Breast epithelium (tissue), 4 donors: Measurements from ENCODE around the gene POLN. TPM values are rescaled to one million over a fixed set of nuclear protein-coding genes. Genes with fewer than 3 reads are reported as not detected.

Experiments used
- DNase-seq, 2 donors: peaks; one replicate each; pipeline ENCODE4 v3.0.0-alpha.2; 2019; ENCODE audit warnings: low spot score in 2 of 2
- H3K27ac ChIP-seq, 2 donors: fragments of 200-600 bp; sonication (generic) in 1 of 2; one replicate each; pipeline ENCODE4 v1.5.1; 2016 to 2019; ENCODE audit warnings: mild to moderate bottlenecking in 1 of 2
- H3K27me3 ChIP-seq, 2 donors: fragments of 200-600 bp; sonication (generic) in 1 of 2; one replicate each; pipeline versions ENCODE4 v1.5.1 to v1.6.0; 2017 to 2019; ENCODE audit warnings: control low read depth in 1 of 2, mild to moderate bottlenecking in 1 of 2
- H3K36me3 ChIP-seq: fragments of 200-600 bp; one replicate; pipeline ENCODE4 v1.5.1; 2019
- H3K4me1 ChIP-seq, 2 donors: fragments of 200-600 bp; sonication (generic); one replicate each; pipeline ENCODE4 v1.5.1; 2016 to 2019; ENCODE audit warnings: control low read depth in 1 of 2
- H3K4me3 ChIP-seq, 3 donors: fragments of 200-600 bp; sonication (generic); 1 replicate in 2 of 3; 2 replicates in 1 of 3; pipeline ENCODE4 v1.5.1; 2016 to 2019; ENCODE audit warnings: mild to moderate bottlenecking in 3 of 3, moderate library complexity in 2 of 3
- H3K9me3 ChIP-seq, 2 donors: fragments of 200-600 bp; sonication (generic) in 1 of 2; one replicate each; pipeline ENCODE4 v1.5.1; 2016 to 2019; ENCODE audit warnings: control low read depth in 1 of 2
- POLR2A ChIP-seq: fragments of 450-650 bp; IDR thresholded peaks from one replicate; pipeline ENCODE4 v1.6.1; 2016; ENCODE audit warnings: antibody characterized with exemption, mild to moderate bottlenecking, moderate library complexity
- POLR2AphosphoS5 ChIP-seq, 3 donors: sonication (generic); formaldehyde crosslinking; IDR thresholded peaks; one replicate each; pipeline ENCODE4 v1.6.1; 2017; ENCODE audit warnings: antibody characterized with exemption in 3 of 3
- intact Hi-C: fragments of 100-400 bp; cut with DNase I; formaldehyde crosslinking; loops from one replicate; pipeline ENCODE4 v1.15.1; 2023; ENCODE audit warnings: low total_unique reads
- total RNA-seq, 3 donors: library from RNA; depleted of rRNA; stranded (reverse); fragments of >200 nt; gene quantifications; one replicate each; pipeline ENCODE4 v1.1.0, GENCODE V29; 2016
- TF ChIP-seq, protein P1 (sequence below), 3 donors: fragments of 450-650 bp; IDR thresholded peaks; one replicate each; pipeline ENCODE4 v1.5.1; 2016 to 2017; ENCODE audit warnings: antibody characterized with exemption in 3 of 3, mild to moderate bottlenecking in 3 of 3, moderate library complexity in 3 of 3

POLN gene
- total RNA-seq, 3 donors from 2014 or later: 3.3 to 4.7 (median 4.3) TPM

DNA sequence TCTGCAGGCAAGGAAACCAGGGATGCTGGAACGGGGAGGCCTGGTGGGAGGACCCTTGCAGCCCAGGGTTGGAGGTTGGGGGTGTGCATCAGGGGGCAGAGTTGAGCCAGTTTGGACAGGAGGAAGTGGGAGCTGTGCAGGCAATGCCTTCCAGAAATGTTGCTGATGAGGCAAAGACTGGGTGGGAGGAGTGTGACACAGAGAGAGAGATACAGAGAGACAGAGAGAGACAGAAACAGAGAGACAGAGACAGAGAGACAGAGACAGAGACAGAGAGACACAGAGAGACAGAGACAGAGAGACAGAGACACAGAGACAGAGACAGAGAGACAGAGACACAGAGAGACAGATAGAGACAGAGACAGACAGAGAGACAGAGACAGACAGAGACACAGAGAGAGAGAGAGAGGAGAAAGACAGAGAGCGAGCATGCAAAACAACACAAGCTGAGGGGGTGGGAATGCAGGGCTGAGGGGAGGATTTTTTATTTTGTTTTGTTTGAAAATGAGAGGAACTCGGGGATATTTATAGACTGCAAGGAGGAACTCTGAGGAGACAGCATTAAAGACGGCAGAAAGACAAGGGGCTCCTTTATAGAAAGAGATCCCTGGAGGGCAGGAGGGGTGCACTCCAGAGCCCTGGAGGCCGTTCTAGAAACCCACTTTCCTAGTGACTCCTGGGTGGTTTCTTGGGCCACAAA lies 1.9 kb upstream of the POLN start:
- DNase-seq: peak in 1 of 2 donors; percentile 36
- peak overlapping the region; percentile 29 to 54 for H3K27ac ChIP-seq
- TF ChIP-seq, protein P1, sequence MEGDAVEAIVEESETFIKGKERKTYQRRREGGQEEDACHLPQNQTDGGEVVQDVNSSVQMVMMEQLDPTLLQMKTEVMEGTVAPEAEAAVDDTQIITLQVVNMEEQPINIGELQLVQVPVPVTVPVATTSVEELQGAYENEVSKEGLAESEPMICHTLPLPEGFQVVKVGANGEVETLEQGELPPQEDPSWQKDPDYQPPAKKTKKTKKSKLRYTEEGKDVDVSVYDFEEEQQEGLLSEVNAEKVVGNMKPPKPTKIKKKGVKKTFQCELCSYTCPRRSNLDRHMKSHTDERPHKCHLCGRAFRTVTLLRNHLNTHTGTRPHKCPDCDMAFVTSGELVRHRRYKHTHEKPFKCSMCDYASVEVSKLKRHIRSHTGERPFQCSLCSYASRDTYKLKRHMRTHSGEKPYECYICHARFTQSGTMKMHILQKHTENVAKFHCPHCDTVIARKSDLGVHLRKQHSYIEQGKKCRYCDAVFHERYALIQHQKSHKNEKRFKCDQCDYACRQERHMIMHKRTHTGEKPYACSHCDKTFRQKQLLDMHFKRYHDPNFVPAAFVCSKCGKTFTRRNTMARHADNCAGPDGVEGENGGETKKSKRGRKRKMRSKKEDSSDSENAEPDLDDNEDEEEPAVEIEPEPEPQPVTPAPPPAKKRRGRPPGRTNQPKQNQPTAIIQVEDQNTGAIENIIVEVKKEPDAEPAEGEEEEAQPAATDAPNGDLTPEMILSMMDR (IDR thresholded peaks at IDR 0.05): no peak
- TF ChIP-seq POLR2AphosphoS5 (IDR thresholded peaks at IDR 0.05) (no peak), POLR2A (no peak)
- H3K27me3 ChIP-seq: no peaks in the 10 kb centered on the region
- no peaks in the 10 kb centered on the region for H3K9me3 ChIP-seq
- peaks cover 2% of the 10 kb centered on the region for H3K36me3 ChIP-seq
- intact Hi-C loops: no loop called here
- H3K4me1 ChIP-seq: peaks cover 0 to 16% of the 10 kb centered on the region in 2 donors
- H3K4me3 ChIP-seq: no peak overlapping the region

DNA sequence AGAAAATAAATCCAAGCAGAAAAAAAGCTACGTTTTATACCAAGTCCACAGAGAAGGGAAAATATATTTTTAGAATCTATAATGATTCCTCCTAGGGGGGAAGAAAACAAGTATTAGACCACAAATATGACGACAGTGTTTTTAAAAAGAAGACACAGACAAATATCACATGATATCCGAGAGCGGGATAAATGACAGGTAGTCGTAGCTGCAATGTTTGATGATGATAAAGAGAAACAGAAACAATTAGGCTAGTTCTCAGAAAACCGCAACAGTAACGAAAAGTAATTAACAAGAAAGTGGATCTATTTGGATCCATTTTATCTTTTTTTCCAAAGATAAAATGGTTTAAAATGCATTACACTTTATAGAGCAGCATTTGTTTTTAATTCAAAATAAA lies 918 bp downstream of the POLN start:
- Histone ChIP-seq H3K9me3 (no peaks in the 10 kb centered on the region), H3K4me1 (peaks cover 0 to 16% of the 10 kb centered on the region in 2 donors), H3K4me3 (peak overlapping the region; percentile 81 to 96 (median 96)), H3K27me3 (no peaks in the 10 kb centered on the region), H3K27ac (peak overlapping the region; percentile 66 to 69), H3K36me3 (peaks cover 9% of the 10 kb centered on the region)
- intact Hi-C loops: no loop called here
- DNase-seq: no peak
- no peak for TF ChIP-seq POLR2A
- TF ChIP-seq POLR2AphosphoS5 (IDR thresholded peaks at IDR 0.05): no peak
- TF ChIP-seq, protein P1 (IDR thresholded peaks at IDR 0.05): no peak

DNA sequence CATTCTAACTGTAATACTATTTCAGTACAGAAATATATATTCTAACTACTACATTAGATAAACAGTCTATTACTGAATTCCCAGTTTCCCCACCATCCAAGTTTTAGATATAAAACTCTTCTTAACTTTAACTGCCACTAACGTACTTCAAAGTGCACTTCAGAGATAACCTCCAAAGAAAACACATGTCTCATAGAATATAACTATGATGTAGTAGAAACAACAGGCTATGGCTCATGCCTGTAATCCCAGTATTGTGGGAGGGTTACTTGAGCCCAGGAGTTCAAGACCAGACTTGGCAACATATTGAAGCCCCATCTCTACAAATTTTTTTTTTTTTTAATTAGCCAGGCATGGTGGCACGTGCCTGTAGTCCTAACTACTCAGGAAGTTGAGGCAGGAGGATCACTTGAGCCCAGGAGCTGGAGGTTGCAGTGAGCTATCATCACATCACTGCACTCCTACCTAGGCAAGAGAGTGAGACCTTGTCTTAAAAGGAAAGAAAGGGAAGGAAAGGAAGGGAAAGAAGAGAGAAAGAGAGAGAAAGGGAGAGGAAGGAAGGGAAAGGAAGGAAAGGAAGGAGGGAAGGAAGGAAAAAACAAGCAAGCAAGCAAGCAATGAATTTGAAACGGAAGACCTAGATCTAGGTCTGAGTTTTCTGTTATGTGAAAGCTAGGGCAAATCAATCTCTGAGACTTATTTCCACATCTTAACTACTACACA lies 4.8 kb downstream of the POLN start:
- no peak for DNase-seq
- Histone ChIP-seq H3K4me3 (no peak overlapping the region), H3K27me3 (no peaks in the 10 kb centered on the region), H3K27ac (no peak overlapping the region), H3K9me3 (no peaks in the 10 kb centered on the region), H3K36me3 (peaks cover 15% of the 10 kb centered on the region), H3K4me1 (peaks cover 0 to 16% of the 10 kb centered on the region in 2 donors)
- intact Hi-C loops: no loop called here
- TF ChIP-seq, protein P1 (IDR thresholded peaks at IDR 0.05): no peak
- TF ChIP-seq POLR2A (no peak), POLR2AphosphoS5 (IDR thresholded peaks at IDR 0.05) (no peak)

DNA sequence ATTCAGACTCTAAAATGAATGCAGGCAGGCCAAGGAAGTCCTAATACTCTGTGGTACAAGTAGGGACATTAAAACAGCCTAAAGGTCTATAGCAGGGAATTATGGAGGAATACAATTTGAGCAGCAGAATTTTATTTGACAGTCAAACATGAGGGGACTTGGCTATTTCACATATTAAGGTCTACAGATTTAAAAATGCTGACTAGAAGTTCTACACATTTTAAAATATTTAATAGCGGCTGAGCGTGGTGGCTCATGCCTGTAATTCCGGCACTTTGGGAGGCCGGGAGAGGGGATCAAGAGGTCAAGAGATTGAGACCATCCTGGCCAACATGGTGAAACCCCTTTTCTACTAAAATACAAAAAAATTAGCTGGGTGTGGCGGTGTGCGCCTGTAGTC lies 10.8 kb downstream of the POLN start:
- Histone ChIP-seq H3K27ac (no peak overlapping the region), H3K27me3 (no peaks in the 10 kb centered on the region), H3K9me3 (no peaks in the 10 kb centered on the region), H3K4me1 (no peaks in the 10 kb centered on the region), H3K36me3 (peaks cover 15% of the 10 kb centered on the region), H3K4me3 (no peak overlapping the region)
- no peak for DNase-seq
- intact Hi-C loops: no loop called here
- TF ChIP-seq, protein P1 (IDR thresholded peaks at IDR 0.05): no peak
- no peak for TF ChIP-seq POLR2A
- TF ChIP-seq POLR2AphosphoS5 (IDR thresholded peaks at IDR 0.05): no peak

DNA sequence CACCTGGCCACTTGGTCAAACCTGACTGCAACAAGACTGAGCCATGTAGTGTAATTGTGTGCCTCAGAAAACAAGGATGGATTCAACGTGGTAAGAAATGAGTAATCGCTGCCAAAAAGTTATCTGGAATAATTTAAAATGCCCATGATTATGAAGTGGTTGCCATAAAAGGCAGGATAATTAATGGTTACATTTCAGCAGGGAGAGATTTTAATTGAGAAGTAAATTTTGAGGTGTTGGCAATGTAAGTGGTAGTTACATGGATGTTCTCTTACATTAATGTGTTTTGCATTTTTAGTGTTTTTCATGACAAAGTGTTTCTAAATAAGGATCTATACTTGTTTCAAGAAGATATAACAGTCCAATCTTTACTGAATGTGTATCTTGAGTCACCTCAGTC lies 15.7 kb downstream of the POLN start:
- no peaks in the 10 kb centered on the region for H3K27me3 ChIP-seq
- no peak overlapping the region for H3K27ac ChIP-seq
- H3K4me3 ChIP-seq: no peak overlapping the region
- TF ChIP-seq POLR2AphosphoS5 (IDR thresholded peaks at IDR 0.05) (no peak), POLR2A (no peak)
- TF ChIP-seq, protein P1 (IDR thresholded peaks at IDR 0.05): no peak
- no peaks in the 10 kb centered on the region for H3K9me3 ChIP-seq
- peaks cover 8% of the 10 kb centered on the region for H3K36me3 ChIP-seq
- intact Hi-C loops: no loop called here
- no peak for DNase-seq
- no peaks in the 10 kb centered on the region for H3K4me1 ChIP-seq
